GM23338 (cell line): ENCODE data around the gene PCIF1. TPM values are rescaled to one million over a fixed set of nuclear protein-coding genes. Genes with fewer than 3 reads are reported as not detected.
"Not testable (repeated sequence)": the region's sequence is repeated elsewhere in the genome, so short reads cannot be mapped to it uniquely, and the experiment has no call there.

Experiments used
- ATAC-seq: fragments of 200-7000 bp; cut with Tn5 transposase; 3 replicates; pipeline ENCODE4 v1.9.1; 2020
- DNase-seq: peaks from one replicate; pipeline ENCODE4 v3.0.0-alpha.2; 2015; ENCODE audit warnings: low spot score
- H2AFZ ChIP-seq: fragments of 200-600 bp; sonication (generic); 2 replicates; pipeline ENCODE4 v1.8.0; 2016; ENCODE audit warnings: antibody characterized with exemption, mild to moderate bottlenecking, moderate library complexity
- H3F3A ChIP-seq: fragments of 200-600 bp; sonication (generic); replicated peaks from 2 replicates; pipeline ENCODE4 v1.8.0; 2017; ENCODE audit warnings: antibody characterized with exemption, mixed run types, low read depth
- H3K27ac ChIP-seq: fragments of 200-600 bp; sonication (generic); 2 replicates; pipeline ENCODE4 v1.6.1; 2016; ENCODE audit warnings: low read depth
- H3K27me3 ChIP-seq: fragments of 200-600 bp; sonication (generic); 2 replicates; pipeline ENCODE4 v1.8.0; 2016; ENCODE audit warnings: mild to moderate bottlenecking, mixed run types, moderate library complexity; ENCODE audit not compliant: insufficient read depth
- H3K36me3 ChIP-seq: fragments of 200-600 bp; sonication (generic); 2 replicates; pipeline ENCODE4 v1.8.0; 2016; ENCODE audit warnings: mild to moderate bottlenecking; ENCODE audit not compliant: insufficient read depth
- H3K4me1 ChIP-seq: fragments of 200-600 bp; sonication (generic); 2 replicates; pipeline ENCODE4 v1.8.0; 2016; ENCODE audit warnings: mild to moderate bottlenecking, moderate library complexity; ENCODE audit not compliant: insufficient read depth
- H3K4me2 ChIP-seq: fragments of 200-600 bp; sonication (generic); 2 replicates; pipeline ENCODE4 v1.7.1; 2017; ENCODE audit warnings: mixed run types
- H3K4me3 ChIP-seq: fragments of 200-600 bp; sonication (generic); 2 replicates; pipeline ENCODE4 v1.6.1; 2016; ENCODE audit warnings: mixed run types
- H3K79me2 ChIP-seq: fragments of 200-600 bp; sonication (generic); replicated peaks from 2 replicates; pipeline ENCODE4 v1.8.0; 2017; ENCODE audit warnings: mild to moderate bottlenecking; ENCODE audit not compliant: insufficient read depth
- H3K9me2 ChIP-seq: fragments of 200-600 bp; sonication (generic); 2 replicates; pipeline ENCODE4 v1.8.0; 2017; ENCODE audit not compliant: insufficient read depth
- H4K20me1 ChIP-seq: fragments of 200-600 bp; sonication (generic); replicated peaks from 2 replicates; pipeline ENCODE4 v1.8.0; 2017; ENCODE audit warnings: mild to moderate bottlenecking; ENCODE audit not compliant: insufficient read depth
- H3K27ac Mint-ChIP-seq: 2 replicates; pipeline ENCODE4 v1.8.0; 2020; ENCODE audit warnings: inconsistent platforms, mild to moderate bottlenecking, moderate library complexity, mixed read lengths
- H3K27me3 Mint-ChIP-seq: 3 replicates; pipeline ENCODE4 v1.8.0; 2022; ENCODE audit warnings: low read depth, mild to moderate bottlenecking, moderate library complexity, mixed read lengths, inconsistent platforms; ENCODE audit not compliant: insufficient read depth, poor library complexity
- H3K36me3 Mint-ChIP-seq: 3 replicates; pipeline ENCODE4 v1.8.0; 2021; ENCODE audit warnings: low read depth, mild to moderate bottlenecking, inconsistent platforms, moderate library complexity, mixed read lengths
- H3K4me1 Mint-ChIP-seq: 3 replicates; pipeline ENCODE4 v1.8.0; 2020; ENCODE audit warnings: mild to moderate bottlenecking, inconsistent platforms, mixed read lengths
- H3K4me3 Mint-ChIP-seq: 3 replicates; pipeline ENCODE4 v1.8.0; 2021; ENCODE audit warnings: moderate library complexity, mild to moderate bottlenecking, inconsistent platforms, mixed read lengths
- H3K9me3 Mint-ChIP-seq: 3 replicates; pipeline ENCODE4 v1.8.0; 2020; ENCODE audit warnings: moderate library complexity, mild to moderate bottlenecking, inconsistent platforms, mixed read lengths
- CREB1 ChIP-seq: fragments of 250-450 bp; sonication (Bioruptor Pico); IDR thresholded peaks from 2 replicates; pipeline ENCODE4 v1.5.0; 2020; ENCODE audit warnings: low read depth, mild to moderate bottlenecking, moderate library complexity
- EZH2 ChIP-seq: fragments of 200-600 bp; sonication (generic); IDR thresholded peaks from one replicate; pipeline ENCODE4 v1.8.0; 2017; ENCODE audit warnings: antibody characterized with exemption, mild to moderate bottlenecking, low read depth; ENCODE audit not compliant: unreplicated experiment
- EZH2phosphoT487 ChIP-seq: fragments of 200-600 bp; sonication (generic); IDR thresholded peaks from one replicate; pipeline ENCODE4 v1.8.1; 2018; ENCODE audit warnings: antibody characterized with exemption; ENCODE audit not compliant: unreplicated experiment
- NANOG ChIP-seq: IDR thresholded peaks from 2 replicates; pipeline ENCODE4 v1.6.1; 2016; ENCODE audit warnings: antibody characterized with exemption, borderline replicate concordance
- POLR2AphosphoS5 ChIP-seq: IDR thresholded peaks from 2 replicates; pipeline ENCODE4 v1.6.1; 2016; ENCODE audit warnings: antibody characterized with exemption, low read depth
- STAT1 ChIP-seq: IDR thresholded peaks from one replicate; pipeline ENCODE4 v1.6.1; 2016; ENCODE audit warnings: antibody characterized with exemption; ENCODE audit not compliant: unreplicated experiment
- ZNF114 ChIP-seq: fragments of 250-450 bp; sonication (Bioruptor Pico); IDR thresholded peaks from 2 replicates; pipeline ENCODE4 v1.5.0; 2020; ENCODE audit warnings: mild to moderate bottlenecking, moderate library complexity
- polyA plus RNA-seq: library from polyadenylated mRNA; unstranded; fragments of >200 nt; fragmentation: Nextera tagmentation; extraction: Ambion mirVana; gene quantifications from 2 replicates; pipeline ENCODE4 v1.2.1, GENCODE V29; 2016
- total RNA-seq: library from RNA; depleted of rRNA; stranded (reverse); fragments of >200 nt; shearing (Covaris generic); gene quantifications from 2 replicates; pipeline ENCODE4 v1.2.3, GENCODE V29; 2014
- TF ChIP-seq, protein P1 (sequence below): IDR thresholded peaks from one replicate; pipeline ENCODE4 v1.6.1; 2018; ENCODE audit warnings: antibody characterized with exemption; ENCODE audit not compliant: unreplicated experiment
- TF ChIP-seq, protein P2 (sequence below): IDR thresholded peaks from 2 replicates; pipeline ENCODE4 v1.6.1; 2016; ENCODE audit warnings: antibody characterized with exemption

Gene PCIF1
- total and polyA plus RNA-seq, 2 experiments from 2014 or later, result 26.1 to 28.3 TPM

DNA sequence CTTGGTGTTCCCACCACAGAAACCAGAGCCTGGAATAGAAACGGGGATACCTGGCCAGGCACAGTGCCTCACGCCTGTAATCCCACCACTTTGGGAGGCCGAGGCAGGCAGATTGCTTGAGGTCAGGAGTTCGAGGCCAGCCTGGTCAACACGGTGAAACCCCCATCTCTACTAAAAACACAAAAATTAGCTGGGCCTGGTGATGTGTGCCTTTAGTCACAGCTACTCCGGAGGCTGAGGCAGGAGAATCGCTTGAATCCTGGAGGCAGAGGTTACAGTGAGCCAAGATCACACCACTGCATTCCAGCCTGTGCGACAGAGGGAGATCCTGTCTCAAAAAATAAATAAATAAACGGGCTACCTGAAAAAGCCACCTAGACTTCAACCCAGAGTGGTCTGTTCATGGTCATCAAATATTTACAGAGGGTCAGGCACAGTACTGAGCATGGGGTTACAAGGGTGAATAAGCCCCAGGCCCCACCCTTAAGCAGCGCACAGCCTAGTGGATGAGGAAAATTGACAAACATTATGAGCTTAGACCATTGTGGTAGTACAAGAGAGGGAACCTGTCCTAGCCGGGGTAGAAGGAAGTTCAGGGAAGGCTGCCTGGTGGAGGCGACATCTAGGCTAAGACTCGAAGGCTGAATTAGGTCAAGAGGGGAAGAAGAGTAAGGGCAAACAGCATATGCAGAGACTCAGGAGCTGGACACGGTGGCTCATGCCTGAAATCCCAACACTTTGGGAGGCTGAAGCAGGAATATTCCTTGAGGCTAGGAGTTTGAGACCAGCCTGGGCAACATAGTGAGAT is 7.2 kb upstream of the PCIF1 start:
- DNase-seq (no peak), ATAC-seq (no peak)
- H3K4me2 ChIP-seq, result no peak overlapping the region
- H3K4me1 Mint-ChIP-seq, result peaks cover 20% of the 10 kb centered on the region
- no peaks in the 10 kb centered on the region for H3K9me2 ChIP-seq
- H2AFZ ChIP-seq, result no peak overlapping the region
- H3K36me3 ChIP-seq, result no peaks in the 10 kb centered on the region
- no peaks in the 10 kb centered on the region for H3F3A ChIP-seq
- H3K27ac ChIP-seq, result no peak overlapping the region
- H4K20me1 ChIP-seq, result no peaks in the 10 kb centered on the region
- H3K27ac Mint-ChIP-seq, result peak overlapping the region; percentile 0; the same call in 1 of the 2 replicates
- H3K36me3 Mint-ChIP-seq, result peaks cover 3% of the 10 kb centered on the region; the same call in 1 of the 3 replicates
- no peaks in the 10 kb centered on the region for H3K9me3 Mint-ChIP-seq
- H3K27me3 Mint-ChIP-seq, result peaks cover 12% of the 10 kb centered on the region
- TF ChIP-seq NANOG, result no peak
- no peak for TF ChIP-seq POLR2AphosphoS5
- TF ChIP-seq STAT1, result no peak
- no peak for TF ChIP-seq EZH2phosphoT487
- TF ChIP-seq ZNF114, result no peak
- H3K4me1 ChIP-seq, result no peaks in the 10 kb centered on the region
- H3K27me3 ChIP-seq, result no peaks in the 10 kb centered on the region
- H3K4me3 ChIP-seq, result no peak overlapping the region
- 0 out of 2 replicates have a peak, but pooled peaks cover 2% of the 10 kb centered on the region for H3K79me2 ChIP-seq
- no peak overlapping the region for H3K4me3 Mint-ChIP-seq

DNA sequence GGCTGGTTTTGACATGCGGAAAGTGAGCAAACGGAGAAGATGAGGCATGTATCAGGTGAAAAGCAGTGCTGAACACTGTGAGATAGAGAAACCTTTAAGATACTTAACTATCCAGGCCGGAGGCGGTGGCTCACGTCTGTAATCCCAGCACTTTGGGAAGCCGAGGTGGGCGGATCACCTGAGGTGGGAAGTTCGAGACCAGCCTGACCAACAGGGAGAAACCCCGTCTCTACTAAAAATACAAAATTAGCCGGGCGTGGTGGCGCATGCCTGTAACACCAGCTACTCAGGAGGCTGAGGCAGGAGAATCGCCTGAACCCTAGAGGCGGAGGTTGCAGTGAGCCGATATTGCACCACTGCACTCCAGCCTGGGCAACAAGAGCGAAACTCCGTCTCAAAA is 2.8 kb upstream of the PCIF1 start:
- not testable (repeated sequence) for H3K4me3 Mint-ChIP-seq, H3K9me3 Mint-ChIP-seq, H3K36me3 ChIP-seq, H4K20me1 ChIP-seq, H3K27ac ChIP-seq, H3K4me2 ChIP-seq, DNase-seq, ATAC-seq, H3K9me2 ChIP-seq, H3K27me3 ChIP-seq, H3K4me3 ChIP-seq, H3K27ac Mint-ChIP-seq, H2AFZ ChIP-seq, H3F3A ChIP-seq
- H3K4me1 Mint-ChIP-seq, result peaks cover 19% of the 10 kb centered on the region
- peaks cover 22% of the 10 kb centered on the region for H3K79me2 ChIP-seq
- H3K4me1 ChIP-seq, result peaks cover 14% of the 10 kb centered on the region
- peaks cover 10% of the 10 kb centered on the region for H3K36me3 Mint-ChIP-seq
- peaks cover 25% of the 10 kb centered on the region for H3K27me3 Mint-ChIP-seq

DNA sequence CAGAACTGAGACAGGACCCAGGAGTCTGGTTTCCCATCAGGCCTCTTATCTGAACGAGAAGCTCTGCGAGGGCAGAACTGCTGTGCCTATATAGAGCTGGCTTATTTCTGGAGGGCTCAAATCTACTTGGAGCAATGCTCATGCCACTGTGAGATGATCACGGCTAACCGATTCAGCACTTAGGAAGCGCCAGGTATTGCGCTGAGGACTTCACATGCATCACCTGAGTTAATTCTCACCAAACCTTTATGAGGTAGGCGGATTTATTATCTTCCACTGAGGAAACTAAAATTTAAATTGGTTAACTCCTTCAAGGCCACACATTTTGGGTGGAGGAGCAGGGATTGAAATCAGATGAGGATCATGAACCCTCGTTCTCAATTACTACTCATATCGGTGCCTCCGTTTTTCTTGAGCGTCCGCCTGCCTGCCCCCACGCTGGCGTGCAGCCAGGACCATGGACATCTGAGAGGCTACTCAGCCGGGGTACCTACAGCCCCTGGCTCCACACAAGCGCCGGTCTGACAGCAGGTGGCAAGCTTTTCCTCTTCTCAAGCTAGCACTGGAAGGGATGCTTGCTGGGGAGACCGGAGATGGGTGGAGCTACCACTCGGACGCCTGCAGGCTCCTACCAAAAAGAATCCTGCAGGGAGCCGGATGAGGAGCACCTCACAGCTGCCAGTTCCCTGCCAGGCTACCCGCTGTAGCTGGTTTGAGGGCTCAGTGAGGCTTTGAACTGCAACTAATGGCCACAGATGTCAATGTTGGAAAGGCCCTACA is 1.0 kb upstream of the PCIF1 start:
- Histone ChIP-seq H3K4me3 (peak overlapping the region; percentile 61), H3K36me3 (no peaks in the 10 kb centered on the region), H3F3A (peaks cover 23% of the 10 kb centered on the region), H3K79me2 (peaks cover 29% of the 10 kb centered on the region), H2AFZ (no peak overlapping the region), H3K9me2 (no peaks in the 10 kb centered on the region), H3K27me3 (no peaks in the 10 kb centered on the region), H3K4me1 (peaks cover 32% of the 10 kb centered on the region), H4K20me1 (no peaks in the 10 kb centered on the region), H3K4me2 (peak overlapping the region; percentile 99), H3K27ac (peak overlapping the region; percentile 99)
- H3K27ac Mint-ChIP-seq, result peak overlapping the region; percentile 100
- peaks cover 25% of the 10 kb centered on the region for H3K27me3 Mint-ChIP-seq
- H3K4me1 Mint-ChIP-seq, result peaks cover 31% of the 10 kb centered on the region
- H3K4me3 Mint-ChIP-seq, result peak overlapping the region; percentile 98
- DNase-seq (peak; percentile 97), ATAC-seq (peak; percentile 75)
- H3K36me3 Mint-ChIP-seq, result peaks cover 23% of the 10 kb centered on the region
- peaks cover 3% of the 10 kb centered on the region; the same call in 1 of the 3 replicates for H3K9me3 Mint-ChIP-seq
- TF ChIP-seq ZNF114 (no peak), EZH2 (no peak), CREB1 (0 out of 2 replicates have a peak, but pooled peaks have one; percentile 18), POLR2AphosphoS5 (peak; percentile 22; the same call in 1 of the 2 replicates)
- TF ChIP-seq, protein P1, sequence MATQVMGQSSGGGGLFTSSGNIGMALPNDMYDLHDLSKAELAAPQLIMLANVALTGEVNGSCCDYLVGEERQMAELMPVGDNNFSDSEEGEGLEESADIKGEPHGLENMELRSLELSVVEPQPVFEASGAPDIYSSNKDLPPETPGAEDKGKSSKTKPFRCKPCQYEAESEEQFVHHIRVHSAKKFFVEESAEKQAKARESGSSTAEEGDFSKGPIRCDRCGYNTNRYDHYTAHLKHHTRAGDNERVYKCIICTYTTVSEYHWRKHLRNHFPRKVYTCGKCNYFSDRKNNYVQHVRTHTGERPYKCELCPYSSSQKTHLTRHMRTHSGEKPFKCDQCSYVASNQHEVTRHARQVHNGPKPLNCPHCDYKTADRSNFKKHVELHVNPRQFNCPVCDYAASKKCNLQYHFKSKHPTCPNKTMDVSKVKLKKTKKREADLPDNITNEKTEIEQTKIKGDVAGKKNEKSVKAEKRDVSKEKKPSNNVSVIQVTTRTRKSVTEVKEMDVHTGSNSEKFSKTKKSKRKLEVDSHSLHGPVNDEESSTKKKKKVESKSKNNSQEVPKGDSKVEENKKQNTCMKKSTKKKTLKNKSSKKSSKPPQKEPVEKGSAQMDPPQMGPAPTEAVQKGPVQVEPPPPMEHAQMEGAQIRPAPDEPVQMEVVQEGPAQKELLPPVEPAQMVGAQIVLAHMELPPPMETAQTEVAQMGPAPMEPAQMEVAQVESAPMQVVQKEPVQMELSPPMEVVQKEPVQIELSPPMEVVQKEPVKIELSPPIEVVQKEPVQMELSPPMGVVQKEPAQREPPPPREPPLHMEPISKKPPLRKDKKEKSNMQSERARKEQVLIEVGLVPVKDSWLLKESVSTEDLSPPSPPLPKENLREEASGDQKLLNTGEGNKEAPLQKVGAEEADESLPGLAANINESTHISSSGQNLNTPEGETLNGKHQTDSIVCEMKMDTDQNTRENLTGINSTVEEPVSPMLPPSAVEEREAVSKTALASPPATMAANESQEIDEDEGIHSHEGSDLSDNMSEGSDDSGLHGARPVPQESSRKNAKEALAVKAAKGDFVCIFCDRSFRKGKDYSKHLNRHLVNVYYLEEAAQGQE, result peak; percentile 47
- TF ChIP-seq, protein P2, sequence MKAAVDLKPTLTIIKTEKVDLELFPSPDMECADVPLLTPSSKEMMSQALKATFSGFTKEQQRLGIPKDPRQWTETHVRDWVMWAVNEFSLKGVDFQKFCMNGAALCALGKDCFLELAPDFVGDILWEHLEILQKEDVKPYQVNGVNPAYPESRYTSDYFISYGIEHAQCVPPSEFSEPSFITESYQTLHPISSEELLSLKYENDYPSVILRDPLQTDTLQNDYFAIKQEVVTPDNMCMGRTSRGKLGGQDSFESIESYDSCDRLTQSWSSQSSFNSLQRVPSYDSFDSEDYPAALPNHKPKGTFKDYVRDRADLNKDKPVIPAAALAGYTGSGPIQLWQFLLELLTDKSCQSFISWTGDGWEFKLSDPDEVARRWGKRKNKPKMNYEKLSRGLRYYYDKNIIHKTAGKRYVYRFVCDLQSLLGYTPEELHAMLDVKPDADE, result no peak
